Inferior parietal cortex (tissue), 1 donor: Measurements from ENCODE around the gene POLD4.
A peak's percentile ranks its signal among the peaks of the same experiment; 100 is the strongest.

Source experiments
- DNase-seq: peaks from one replicate; pipeline ENCODE4 v3.0.0-alpha.2; 2016; ENCODE audit errors: extremely low spot score

Gene POLD4

DNA sequence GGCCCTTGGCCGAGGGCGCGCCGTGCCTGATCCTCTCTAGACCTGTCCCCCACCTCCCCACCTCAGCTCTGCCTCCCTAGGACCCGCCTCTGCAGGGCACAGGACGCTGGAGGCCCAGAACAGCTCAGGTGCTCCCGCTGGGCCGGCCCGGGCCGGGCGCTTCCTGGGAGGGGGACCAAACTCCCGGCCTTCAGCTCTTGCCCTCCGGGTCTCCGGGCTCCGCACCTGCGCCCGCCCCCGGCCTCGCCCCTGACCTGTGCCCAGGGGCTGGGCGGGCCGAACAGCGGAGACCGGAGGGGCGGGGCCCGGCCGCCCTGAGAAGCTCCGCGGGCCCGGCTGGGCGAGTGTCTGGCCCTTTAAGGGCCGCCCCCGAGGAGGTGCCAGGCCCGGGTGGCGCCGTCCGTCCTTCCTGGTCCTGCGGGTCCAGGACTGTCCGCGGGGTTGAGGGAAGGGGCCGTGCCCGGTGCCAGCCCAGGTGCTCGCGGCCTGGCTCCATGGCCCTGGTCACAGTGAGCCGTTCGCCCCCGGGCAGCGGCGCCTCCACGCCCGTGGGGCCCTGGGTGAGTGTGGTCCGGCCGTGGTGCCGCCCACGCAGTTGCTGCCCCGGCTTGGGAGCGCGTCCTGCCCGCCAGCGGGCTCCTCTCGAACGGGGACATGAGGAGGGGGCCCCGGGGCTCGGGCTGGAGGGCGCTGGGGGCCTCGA, 50.1 kb downstream of the POLD4 start, which contains the start of gene SSH3:
TSS of gene SSH3 (plus strand) at position 399 of the 703 bp plus-strand sequence. CDS start at position 495, 96 bp downstream.
- DNase-seq, result peak; percentile 48

DNA sequence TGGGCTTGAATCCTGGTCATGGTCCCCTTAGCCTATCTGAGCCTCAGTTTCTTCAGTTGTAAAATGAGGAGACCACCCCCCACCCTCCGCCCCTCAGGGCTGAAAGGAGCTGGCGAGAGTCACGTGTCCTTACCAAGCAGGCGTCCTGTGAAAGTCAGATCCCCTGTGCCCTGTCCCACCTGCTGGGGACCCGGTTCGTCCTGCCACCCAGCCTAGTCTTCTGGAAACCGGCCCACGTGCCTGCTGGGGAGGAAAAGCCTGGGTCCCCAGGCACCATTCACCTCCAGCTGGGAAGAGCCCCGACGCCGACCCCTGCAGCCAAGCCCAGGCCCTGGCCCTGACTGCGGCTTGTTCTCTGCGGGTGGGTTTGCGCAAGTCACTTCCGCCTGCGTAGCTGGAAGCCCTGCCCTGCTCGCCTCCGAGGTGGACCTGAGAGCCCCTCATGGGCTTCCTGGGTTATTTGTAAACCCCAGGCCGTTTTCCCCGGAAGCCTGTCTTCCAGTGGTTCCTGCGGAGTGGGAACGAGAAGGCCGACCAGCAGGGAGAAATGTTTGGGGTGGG, 50.7 kb downstream of the POLD4 start:
- DNase-seq, result no peak

DNA sequence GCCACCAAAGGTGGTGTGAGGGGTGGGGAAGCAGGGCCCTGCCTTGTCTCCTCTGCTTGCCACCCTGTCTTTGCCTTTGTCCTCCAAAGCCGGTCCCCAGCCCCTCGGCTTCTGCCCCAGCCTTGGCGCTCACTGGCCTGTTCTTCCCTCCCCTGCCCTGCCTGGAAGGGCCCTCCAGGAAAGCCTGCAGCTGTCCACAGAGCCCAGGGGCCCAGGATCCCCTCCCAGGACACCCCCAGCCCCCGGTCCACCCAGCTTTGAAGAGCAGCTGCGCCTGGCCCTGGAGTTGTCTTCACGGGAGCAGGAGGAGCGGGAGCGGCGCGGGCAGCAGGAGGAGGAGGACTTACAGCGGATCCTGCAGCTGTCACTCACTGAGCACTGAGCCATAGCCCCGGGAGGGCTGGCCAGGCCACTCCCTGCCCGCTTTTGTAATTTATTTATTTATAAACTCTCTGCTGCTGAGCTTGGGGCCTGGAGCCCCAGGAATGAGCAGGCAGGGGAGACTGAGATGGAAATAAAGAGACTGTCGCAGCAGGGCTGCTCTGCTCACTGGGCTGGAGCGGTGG, 51.3 kb downstream of the POLD4 start:
- no peak for DNase-seq

DNA sequence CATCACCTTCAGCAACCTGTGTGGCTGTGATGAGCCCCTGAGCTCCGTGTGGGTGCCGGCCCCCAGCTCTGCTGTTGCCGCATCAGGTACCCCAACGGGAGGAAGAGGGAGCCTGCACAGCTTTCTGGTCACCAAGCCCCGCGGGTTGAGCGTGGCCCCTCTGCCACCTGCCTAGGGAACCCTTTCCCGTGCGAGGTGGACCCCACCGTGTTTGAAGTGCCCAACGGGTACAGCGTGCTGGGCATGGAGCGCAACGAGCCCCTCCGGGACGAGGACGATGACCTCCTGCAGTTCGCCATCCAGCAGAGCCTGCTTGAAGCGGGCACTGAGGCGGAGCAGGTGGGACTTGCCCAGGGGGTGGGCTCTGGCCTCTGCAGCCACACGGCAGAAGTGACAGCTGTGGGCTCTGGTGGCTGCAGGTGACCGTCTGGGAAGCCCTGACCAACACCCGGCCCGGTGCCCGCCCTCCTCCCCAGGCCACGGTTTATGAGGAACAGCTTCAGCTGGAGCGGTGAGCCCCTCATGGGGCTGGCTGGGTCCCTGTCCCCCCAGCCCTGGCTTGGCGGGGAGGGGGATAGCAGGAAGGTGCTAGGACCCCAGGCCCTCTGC, 51.9 kb downstream of the POLD4 start:
- no peak for DNase-seq
